GM18870 (cell line): Measurements from ENCODE around the gene ZMYM4.
"Not testable (repeated sequence)": the region's sequence is repeated elsewhere in the genome, so short reads cannot be mapped to it uniquely, and the experiment has no call there.

Experiments
- ATAC-seq: cut with Tn5 transposase; IDR thresholded peaks from one replicate; pipeline ENCODE4 v1.9.1; 2021; ENCODE audit warnings: moderate library complexity; ENCODE audit not compliant: unreplicated experiment

Gene ZMYM4

DNA sequence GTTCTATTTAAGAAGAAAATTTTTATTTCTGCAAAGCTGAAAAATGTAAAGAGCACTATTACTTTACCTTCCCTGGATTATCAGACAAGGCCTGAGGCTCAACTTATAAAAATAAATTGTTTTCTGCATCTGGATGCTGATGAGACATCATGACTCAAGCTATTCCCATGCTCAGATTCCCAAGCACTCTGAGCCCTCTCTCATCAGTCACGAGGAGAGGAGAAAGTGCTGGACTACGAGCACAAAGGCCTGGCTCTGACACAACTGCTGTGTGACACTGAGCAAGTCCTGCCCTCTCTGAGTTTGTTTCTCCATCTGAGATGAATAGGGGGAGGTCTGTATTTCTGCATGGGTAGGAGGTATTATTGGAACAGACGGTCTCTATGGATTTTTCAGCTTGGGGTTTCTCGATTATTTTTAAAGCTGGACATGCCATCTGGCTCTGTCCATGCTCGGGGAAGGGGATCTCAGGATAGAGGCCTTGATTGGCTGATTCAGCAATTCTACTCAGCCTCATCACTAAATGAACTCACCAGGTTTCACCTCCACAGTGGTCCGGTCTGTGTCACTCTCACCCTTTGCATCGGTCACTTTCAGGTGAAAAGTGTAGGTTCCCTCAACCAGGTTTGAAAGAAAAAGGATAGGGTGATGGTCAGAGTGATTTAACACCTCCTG lies 181.0 kb downstream of the ZMYM4 start:
- no peak for ATAC-seq

DNA sequence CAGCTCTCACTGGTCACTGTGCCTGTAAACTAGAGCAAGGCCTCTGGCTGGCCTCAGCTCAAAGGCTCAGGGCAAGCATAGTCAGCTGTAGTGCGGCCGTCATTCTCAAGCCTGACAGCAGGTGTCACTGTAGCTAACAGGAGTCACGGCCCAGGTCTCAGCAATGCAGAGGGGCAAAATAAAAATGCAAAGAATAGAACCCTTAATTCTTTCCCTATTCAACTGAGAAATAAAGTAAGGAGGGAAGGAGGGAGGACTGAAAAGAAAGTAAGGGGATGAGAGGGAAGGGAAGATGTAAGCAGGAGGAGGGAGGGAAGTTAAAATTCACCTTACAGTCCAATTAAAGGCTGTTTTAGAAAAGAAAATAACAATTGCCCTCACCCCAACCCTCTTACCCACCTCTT lies 182.6 kb downstream of the ZMYM4 start:
- no peak for ATAC-seq

DNA sequence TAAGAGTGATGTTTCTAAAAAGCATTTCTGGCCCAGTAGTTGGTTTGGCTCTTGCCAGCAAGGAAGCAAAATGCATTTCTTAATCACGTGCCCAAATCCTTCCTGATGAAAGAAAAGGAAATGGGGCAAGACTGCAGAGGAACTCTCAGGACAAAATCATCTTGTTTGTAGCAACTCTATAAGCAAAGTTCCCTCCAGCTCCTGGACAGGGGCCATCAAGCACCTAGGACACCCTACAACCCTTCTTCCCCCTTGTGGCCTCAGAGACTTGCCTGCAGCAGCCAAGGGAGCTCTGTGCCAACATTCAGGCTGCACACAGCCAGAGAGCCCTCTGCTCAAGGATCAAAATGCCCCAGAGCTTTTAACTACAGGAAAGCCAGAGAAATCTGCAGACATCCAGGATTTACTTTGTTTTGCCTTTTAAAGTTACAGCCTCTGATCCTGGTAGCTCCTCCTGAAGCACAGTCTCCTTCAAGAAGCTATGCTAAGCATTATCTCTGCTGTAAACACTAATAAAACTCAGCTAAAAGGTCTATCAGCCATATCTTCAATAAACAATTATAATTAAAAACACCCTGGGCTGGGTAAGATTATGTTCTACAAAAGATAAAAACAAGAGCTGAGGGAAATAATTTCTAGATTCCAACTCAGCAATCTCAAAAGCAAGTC lies 183.7 kb downstream of the ZMYM4 start:
- ATAC-seq: no peak

DNA sequence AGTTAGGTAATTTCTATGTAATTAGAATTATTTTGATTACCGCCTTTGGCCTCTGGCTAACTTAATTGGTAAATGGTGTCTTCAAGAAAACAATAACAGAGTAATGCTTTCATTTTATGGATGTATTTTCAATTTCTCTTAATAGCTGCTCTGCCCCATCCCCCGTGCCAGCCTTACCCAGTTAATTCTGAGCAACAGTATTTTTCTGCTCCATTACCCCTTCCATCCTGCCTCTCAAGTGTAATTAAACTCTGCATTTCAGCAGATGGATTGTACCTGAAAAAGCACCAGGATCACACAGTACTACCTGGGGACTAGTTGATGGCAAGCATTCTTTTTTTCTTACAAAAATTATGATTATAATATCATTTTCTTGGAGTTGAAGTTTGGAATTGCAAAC lies 184.5 kb downstream of the ZMYM4 start:
- no peak for ATAC-seq

DNA sequence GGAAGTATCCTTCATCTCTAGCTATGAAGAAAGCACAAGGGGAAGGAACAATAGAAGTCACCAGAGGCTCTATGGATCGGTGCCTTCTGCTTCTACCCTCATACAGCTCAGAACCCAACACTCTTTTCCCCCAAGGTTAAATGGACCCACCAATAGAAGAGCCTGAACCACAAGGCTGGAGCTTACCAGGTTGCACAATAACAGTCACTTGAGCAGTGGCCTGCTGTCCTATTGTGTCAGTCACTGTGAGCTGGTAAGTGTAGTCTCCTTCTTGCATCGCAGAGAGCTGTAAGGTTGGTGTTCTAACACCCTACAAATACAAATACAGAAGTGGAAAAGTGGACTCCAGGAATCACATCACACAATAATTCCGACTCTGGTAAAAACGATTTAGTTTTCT lies 185.7 kb downstream of the ZMYM4 start:
- ATAC-seq: no peak

DNA sequence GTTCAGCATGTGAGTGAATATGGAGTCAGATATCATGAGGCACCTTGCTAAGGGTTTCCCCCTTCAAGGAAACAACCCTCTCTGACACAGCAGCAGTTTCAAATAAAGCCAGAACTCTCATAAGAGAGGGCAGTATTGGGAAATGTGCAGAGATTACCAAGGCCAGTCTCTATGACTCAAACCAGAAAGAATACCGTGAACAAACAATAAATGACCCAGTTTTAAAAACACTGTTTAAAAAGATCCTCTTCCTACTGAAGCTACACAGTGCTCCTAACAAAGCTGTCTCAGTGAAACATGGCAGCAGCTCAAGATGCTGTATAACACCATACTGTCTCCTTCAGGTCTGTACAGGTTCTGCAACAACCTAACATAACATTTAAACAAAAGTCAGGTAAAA lies 186.1 kb downstream of the ZMYM4 start:
- ATAC-seq: no peak

DNA sequence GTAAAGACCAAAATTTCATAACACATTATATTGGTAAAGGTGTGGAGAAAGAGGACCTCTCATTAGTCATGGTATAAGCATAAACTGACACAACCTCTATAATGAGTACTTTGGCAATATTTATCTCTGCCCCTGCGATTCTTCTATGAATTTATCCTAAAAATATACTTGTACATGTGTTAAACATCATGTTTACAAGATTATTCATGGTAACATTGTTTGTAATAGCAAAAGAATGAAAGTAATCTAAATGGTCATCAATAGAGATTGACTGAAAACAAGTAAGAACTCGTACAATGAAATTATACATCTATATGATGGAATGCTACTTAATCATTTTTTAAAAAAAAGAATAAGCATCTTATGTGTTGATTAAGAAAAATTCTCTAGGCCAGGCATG lies 192.3 kb downstream of the ZMYM4 start:
- no peak for ATAC-seq

DNA sequence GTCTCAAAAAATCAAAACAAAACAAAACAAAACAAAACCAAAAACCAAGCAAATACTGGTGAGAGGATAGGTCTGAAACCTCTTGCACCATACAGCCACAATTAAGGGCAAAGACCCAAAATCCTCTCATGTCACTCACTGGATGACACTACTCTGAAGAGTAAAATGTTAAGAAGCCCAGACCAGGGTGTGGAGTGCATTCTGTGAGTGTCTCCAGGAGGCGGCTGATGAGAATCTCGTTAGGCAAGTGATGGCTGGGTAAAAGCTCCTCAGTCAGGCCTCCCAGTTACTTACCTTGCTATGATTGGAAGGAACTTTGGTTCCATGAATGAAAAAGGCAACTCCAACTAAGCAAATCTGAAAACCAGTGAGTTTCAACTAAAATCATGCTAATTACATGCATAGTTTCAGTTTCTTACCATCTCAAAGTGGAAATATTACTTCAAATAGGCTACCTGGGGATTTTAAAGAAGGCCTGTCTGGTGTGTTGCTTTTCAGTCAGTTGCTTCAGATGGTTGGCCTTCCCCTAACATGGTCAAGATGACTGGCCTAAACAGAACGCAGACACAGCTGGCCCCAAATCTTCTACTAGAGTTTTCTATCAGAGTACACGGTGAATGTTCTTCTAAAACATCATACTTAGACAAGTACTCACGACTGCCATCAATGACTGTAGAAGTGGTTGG lies 193.6 kb downstream of the ZMYM4 start:
- no peak for ATAC-seq

DNA sequence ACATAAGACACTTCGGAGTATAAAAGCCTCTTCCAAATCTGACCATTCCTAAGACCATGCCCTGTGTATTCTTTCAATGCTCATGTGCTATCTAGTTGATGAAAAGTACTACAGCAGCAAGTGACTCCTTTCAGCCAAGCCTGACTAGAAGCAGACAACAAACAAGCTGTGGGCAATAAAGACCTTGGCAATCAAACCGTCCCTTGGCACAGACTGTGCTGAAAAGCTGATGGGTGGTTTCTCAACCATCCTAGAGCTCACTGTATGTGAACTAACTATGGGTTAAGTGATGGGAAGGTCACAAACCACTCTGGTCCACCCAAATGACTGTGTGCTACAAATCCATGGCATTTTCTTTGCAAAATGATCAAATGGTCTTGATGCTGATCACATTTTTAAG lies 194.7 kb downstream of the ZMYM4 start:
- ATAC-seq: no peak

DNA sequence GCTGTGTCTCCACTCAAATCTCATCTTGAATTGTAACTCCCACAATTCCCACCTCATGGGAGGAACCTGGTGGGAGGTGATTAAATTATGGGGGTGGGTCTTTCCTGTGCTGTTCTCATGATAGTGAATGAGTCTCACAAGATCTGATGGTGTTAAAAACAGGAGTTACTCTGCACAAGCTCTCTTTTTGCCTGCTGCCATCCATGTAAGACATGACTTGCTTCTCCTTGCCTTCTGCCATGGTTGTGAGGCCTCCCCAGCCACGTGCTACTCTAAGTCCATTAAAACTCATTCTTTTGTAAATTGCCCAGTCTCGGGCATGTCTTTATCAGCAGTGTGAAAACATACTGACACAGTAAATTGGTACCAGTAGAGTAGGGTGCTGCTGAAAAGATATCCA lies 195.2 kb downstream of the ZMYM4 start:
- not testable (repeated sequence) for ATAC-seq

DNA sequence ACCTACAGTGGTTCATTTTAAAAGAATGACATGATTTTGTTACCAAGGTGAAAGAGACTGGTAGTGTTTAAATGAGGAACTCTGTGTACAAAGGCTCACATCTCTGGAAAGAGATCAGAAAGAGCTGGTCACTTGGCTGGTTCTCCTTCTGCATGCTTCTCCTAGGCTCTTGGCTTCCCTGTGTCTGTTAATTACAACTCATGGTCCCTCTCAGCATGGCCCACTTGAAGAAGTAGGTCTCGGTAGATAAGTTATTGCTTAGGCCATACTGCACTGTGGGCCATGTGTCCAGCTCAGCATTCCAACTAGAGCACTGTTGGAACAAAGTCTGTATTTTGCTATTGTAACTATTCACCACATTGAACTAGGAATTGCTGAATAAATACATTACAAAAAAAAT lies 197.6 kb downstream of the ZMYM4 start:
- no peak for ATAC-seq

DNA sequence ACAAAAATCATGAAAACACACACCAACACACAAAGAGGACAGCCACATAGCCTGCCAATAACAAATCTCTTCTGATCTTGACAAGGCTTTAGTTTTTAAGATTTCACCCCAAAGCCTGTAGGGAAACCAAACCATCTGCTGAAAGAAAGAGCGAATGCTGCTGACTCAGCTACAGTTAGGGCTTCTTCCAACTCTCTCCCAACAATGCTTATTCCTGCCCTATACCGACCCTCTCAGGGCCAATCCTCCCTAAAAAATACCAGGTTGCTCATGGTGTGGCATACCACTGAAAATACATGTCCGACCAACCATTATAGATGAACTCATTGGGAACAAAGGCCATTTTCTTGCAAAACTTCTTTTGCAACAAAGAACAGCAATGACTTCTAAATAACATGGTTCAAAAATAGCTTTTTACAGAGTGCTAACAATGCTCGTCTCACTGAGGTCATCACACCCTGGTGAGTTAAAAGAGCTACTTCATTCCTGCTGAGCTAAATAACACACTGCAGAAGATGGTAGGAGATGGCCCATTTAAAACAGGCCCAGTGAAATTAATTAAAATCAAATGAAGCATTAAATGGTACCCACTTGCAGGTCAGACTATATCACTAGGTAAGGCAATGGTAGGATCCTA lies 202.6 kb downstream of the ZMYM4 start:
- ATAC-seq: no peak
